ENCODE data around the gene TRIM25. TPM values are rescaled to one million over a fixed set of nuclear protein-coding genes. Genes with fewer than 3 reads are reported as not detected.

Gene TRIM25, protein sequence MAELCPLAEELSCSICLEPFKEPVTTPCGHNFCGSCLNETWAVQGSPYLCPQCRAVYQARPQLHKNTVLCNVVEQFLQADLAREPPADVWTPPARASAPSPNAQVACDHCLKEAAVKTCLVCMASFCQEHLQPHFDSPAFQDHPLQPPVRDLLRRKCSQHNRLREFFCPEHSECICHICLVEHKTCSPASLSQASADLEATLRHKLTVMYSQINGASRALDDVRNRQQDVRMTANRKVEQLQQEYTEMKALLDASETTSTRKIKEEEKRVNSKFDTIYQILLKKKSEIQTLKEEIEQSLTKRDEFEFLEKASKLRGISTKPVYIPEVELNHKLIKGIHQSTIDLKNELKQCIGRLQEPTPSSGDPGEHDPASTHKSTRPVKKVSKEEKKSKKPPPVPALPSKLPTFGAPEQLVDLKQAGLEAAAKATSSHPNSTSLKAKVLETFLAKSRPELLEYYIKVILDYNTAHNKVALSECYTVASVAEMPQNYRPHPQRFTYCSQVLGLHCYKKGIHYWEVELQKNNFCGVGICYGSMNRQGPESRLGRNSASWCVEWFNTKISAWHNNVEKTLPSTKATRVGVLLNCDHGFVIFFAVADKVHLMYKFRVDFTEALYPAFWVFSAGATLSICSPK
- 19.2 TPM for polyA plus RNA-seq (2013, experiment 1 of 2)
- 18.5 TPM for polyA plus RNA-seq (2013, experiment 2 of 2)

DNA sequence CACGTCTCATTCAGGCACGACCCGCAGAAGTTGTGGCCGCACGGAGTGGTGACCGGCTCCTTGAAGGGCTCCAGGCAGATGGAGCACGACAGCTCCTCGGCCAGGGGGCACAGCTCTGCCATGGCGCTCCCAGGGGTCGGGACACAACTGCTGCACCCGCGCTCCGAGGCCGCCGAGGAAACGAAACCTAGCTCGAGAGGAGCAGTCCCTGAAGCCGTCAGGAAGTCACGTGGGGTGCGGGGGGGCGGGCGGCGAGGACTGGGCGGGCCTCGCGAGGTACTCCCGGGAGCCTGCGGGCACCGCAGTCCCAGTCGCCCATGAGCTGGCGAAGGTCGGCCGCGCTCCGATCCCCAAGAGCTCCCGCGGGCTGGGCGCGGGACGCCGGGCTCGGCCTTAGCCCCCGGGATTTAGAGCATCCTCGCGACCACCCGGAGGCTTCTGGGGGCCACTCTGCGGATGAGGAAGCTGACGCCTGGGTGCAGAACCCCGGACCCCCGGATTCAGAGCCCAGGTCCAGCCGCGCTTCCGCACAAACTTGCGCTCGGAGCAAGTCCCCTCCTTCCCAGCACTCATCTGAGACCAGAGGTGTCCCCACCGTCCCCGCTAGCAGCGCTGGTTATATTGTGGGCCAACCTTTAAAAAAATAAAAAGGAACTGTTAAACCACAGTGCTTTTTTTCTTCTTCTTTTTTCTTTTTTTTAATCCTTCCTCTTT lies at the start of gene TRIM25:
Gene TRIM25, minus strand, starts transcription at position 183 of the 714 bp plus-strand sequence. Its CDS starts 61 bp downstream, at position 122.
- Histone ChIP-seq H3K4me1 (ENCODE audit: insufficient read depth, low read length) (peaks cover 4% of the 10 kb centered on the region; the same call in 1 of the 2 replicates), H3K4me3 (ENCODE audit: low read length) (peak within 1 kb of the TSS; percentile 85), H3K9me3 (ENCODE audit: insufficient read depth, low read depth, low read length) (no peaks in the 10 kb centered on the region), H3K36me3 (ENCODE audit: insufficient read depth, low read length) (no peaks in the 10 kb centered on the region), H3K9ac (ENCODE audit: low read depth, low read length) (peak within 1 kb of the TSS; percentile 88), H3K27me3 (ENCODE audit: insufficient read depth, low read length) (peaks cover 34% of the 10 kb centered on the region), H3K27ac (ENCODE audit: low read depth, low read length) (no peak within 1 kb of the TSS)
- WGBS: under 1% methylated on average over 58 of the region's 58 CpGs

DNA sequence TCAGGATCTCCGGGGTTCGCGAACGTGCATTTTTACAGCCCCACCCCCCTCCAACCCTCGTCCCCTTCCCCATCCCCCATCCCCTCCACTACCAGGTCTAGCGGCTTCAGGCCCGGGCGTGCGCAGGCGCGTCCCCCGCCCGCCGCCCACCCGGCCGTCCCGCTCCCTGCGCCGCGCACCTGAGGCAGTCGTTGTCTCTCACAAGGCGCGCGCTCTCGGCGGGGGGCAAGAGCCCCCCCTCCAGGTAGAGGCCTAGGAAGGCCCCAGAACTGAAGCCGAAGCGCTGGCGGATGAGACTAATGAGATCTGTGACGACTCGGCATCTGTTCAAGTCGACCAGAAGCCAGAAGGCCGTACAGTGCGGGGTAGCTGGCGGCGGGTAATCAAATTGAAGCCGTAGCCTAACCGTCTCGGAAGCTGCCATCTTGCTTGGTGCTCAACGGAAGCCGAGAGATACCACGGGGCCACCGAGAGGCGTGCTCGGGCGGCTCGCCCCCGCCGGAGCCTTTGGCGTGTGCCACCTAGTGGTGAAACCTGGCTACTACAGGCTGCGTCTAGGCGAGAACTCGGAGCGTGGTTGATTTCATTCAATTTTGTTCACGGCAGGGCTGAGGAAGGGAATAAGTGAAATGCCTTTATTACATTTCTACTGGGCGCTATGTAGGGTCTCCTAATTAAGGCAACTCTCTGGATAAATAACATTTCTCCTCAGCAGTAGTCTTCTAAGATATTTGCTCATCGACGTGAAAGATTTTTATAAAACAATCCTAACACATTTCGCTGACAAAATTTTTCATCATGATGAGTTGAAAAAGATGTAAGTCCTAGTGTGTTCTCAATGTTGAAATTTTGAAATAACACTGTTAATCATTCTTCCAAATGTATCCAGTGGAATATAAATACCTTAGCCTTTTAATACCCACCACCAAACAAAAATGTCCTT lies 47.0 kb upstream of the TRIM25 start, which contains the start of gene COIL:
Gene COIL, minus strand, starts transcription at position 455 of the 943 bp plus-strand sequence. Its CDS starts 31 bp downstream, at position 424.
- peak within 1 kb of the TSS; percentile 100 for H3K27ac ChIP-seq (ENCODE audit: low read depth, low read length)
- H3K27me3 ChIP-seq (ENCODE audit: insufficient read depth, low read length): no peaks in the 10 kb centered on the region
- peak within 1 kb of the TSS; percentile 99 for H3K4me3 ChIP-seq (ENCODE audit: low read length)
- no peaks in the 10 kb centered on the region for H3K36me3 ChIP-seq (ENCODE audit: insufficient read depth, low read length)
- H3K9me3 ChIP-seq (ENCODE audit: insufficient read depth, low read depth, low read length): no peaks in the 10 kb centered on the region
- peak within 1 kb of the TSS; percentile 100 for H3K9ac ChIP-seq (ENCODE audit: low read depth, low read length)
- H3K4me1 ChIP-seq (ENCODE audit: insufficient read depth, low read length): peaks cover 4% of the 10 kb centered on the region; the same call in 1 of the 2 replicates
- WGBS: 6% methylated on average over 58 of the region's 59 CpGs

- WGBS: 97% methylated on average over 4 of the region's 5 CpGs
- Histone ChIP-seq H3K9ac (ENCODE audit: low read depth, low read length) (no peak overlapping the region), H3K27me3 (ENCODE audit: insufficient read depth, low read length) (no peaks in the 10 kb centered on the region)
Observed at GRCh38 chr17:56956992-56957391, 43.1 kb upstream of the TRIM25 start.

DNA sequence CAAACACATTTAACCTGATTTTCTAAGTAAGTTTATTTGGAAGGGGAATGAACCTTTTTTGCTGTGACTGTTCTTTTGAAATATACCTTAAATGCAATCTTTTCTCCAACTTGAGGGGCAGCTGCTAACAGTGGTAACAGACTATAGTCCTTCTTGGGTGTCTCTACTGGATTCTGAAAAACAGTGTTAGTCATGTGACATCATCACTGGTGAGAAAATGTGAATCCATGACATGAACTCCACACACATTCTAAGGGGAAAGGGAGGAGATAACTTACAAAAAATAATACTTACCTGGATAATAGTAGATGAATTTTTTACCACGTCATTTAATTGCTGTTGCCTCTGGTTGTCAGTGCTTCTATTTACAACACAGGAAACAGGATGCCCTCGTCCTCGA lies 35.7 kb upstream of the TRIM25 start:
- Histone ChIP-seq H3K9me3 (ENCODE audit: insufficient read depth, low read depth, low read length) (no peaks in the 10 kb centered on the region), H3K4me1 (ENCODE audit: insufficient read depth, low read length) (no peaks in the 10 kb centered on the region), H3K36me3 (ENCODE audit: insufficient read depth, low read length) (peaks cover 60% of the 10 kb centered on the region), H3K27ac (ENCODE audit: low read depth, low read length) (no peak overlapping the region), H3K9ac (ENCODE audit: low read depth, low read length) (no peak overlapping the region), H3K27me3 (ENCODE audit: insufficient read depth, low read length) (no peaks in the 10 kb centered on the region), H3K4me3 (ENCODE audit: low read length) (no peak overlapping the region)
- 93% methylated on average over 3 of the region's 3 CpGs for WGBS

More at GRCh38 chr17:56956992-56957391, 43.1 kb upstream of the TRIM25 start:
- Histone ChIP-seq H3K4me3 (ENCODE audit: low read length) (no peak overlapping the region), H3K27ac (ENCODE audit: low read depth, low read length) (no peak overlapping the region), H3K36me3 (ENCODE audit: insufficient read depth, low read length) (peaks cover 5% of the 10 kb centered on the region; the same call in 1 of the 2 replicates), H3K4me1 (ENCODE audit: insufficient read depth, low read length) (peaks cover 4% of the 10 kb centered on the region; the same call in 1 of the 2 replicates), H3K9me3 (ENCODE audit: insufficient read depth, low read depth, low read length) (no peaks in the 10 kb centered on the region)

DNA sequence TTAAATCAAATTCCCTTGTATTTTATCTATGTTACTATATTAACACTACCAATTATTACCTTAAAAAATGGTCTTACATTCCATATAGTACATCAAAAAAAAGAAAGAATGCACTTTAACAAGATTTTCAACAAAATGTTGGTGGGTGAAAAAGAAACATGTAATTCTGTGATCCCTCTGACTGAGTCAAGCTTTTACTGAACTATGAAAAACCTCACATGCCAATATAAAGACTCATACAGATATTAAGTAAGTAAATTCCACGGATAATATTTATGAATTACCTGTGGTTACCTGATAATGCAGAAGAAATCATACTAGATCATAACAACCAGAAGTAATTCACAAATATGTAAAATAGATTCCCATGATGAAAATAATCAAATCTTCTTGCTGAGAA lies 34.6 kb upstream of the TRIM25 start:
- H3K36me3 ChIP-seq (ENCODE audit: insufficient read depth, low read length): peaks cover 67% of the 10 kb centered on the region
- no CpG with 5 or more reads among the region's 1 CpG for WGBS

DNA sequence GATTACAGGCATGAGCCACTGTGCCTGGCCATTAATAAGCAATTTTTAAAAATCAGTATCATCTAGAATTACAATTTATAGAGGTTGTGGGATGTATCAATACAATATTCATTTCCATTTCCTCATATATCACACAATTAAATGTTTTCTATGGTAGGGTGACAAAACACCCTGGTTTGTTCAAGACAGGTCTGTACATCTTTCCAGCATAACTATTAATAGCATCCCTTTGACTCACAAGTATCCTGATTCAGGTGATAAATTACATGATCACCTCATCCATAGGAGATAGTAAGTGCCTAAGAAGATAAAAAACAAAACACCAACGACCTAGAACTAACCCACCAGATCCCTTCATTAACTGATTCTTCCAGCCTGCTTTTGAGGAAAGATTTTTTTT lies 33.9 kb upstream of the TRIM25 start:
- H3K36me3 ChIP-seq (ENCODE audit: insufficient read depth, low read length): peaks cover 72% of the 10 kb centered on the region
- 80% methylated on average over 1 of the region's 1 CpG for WGBS

More for the DNA sequence above, 34.6 kb upstream of the TRIM25 start:
- H3K9me3 ChIP-seq (ENCODE audit: insufficient read depth, low read depth, low read length): no peaks in the 10 kb centered on the region
- H3K27ac ChIP-seq (ENCODE audit: low read depth, low read length): no peak overlapping the region
- no peak overlapping the region for H3K9ac ChIP-seq (ENCODE audit: low read depth, low read length)
- H3K4me1 ChIP-seq (ENCODE audit: insufficient read depth, low read length): no peaks in the 10 kb centered on the region
- H3K4me3 ChIP-seq (ENCODE audit: low read length): no peak overlapping the region
- no peaks in the 10 kb centered on the region for H3K27me3 ChIP-seq (ENCODE audit: insufficient read depth, low read length)

GRCh38 chr17:56945938-56946505 lies 32.2 kb upstream of the TRIM25 start:
- Histone ChIP-seq H3K27ac (ENCODE audit: low read depth, low read length) (no peak overlapping the region), H3K9me3 (ENCODE audit: insufficient read depth, low read depth, low read length) (no peaks in the 10 kb centered on the region), H3K4me1 (ENCODE audit: insufficient read depth, low read length) (no peaks in the 10 kb centered on the region), H3K36me3 (ENCODE audit: insufficient read depth, low read length) (peaks cover 87% of the 10 kb centered on the region), H3K27me3 (ENCODE audit: insufficient read depth, low read length) (no peaks in the 10 kb centered on the region), H3K4me3 (ENCODE audit: low read length) (no peak overlapping the region), H3K9ac (ENCODE audit: low read depth, low read length) (no peak overlapping the region)
- 97% methylated on average over 1 of the region's 3 CpGs for WGBS

More for the DNA sequence above, 33.9 kb upstream of the TRIM25 start:
- no peaks in the 10 kb centered on the region for H3K9me3 ChIP-seq (ENCODE audit: insufficient read depth, low read depth, low read length)
- no peak overlapping the region for H3K4me3 ChIP-seq (ENCODE audit: low read length)
- no peak overlapping the region for H3K9ac ChIP-seq (ENCODE audit: low read depth, low read length)
- no peaks in the 10 kb centered on the region for H3K27me3 ChIP-seq (ENCODE audit: insufficient read depth, low read length)
- H3K4me1 ChIP-seq (ENCODE audit: insufficient read depth, low read length): no peaks in the 10 kb centered on the region
- H3K27ac ChIP-seq (ENCODE audit: low read depth, low read length): no peak overlapping the region

- Histone ChIP-seq H3K36me3 (ENCODE audit: insufficient read depth, low read length) (peaks cover 81% of the 10 kb centered on the region), H3K4me3 (ENCODE audit: low read length) (no peak overlapping the region), H3K9ac (ENCODE audit: low read depth, low read length) (no peak overlapping the region), H3K27me3 (ENCODE audit: insufficient read depth, low read length) (no peaks in the 10 kb centered on the region), H3K27ac (ENCODE audit: low read depth, low read length) (no peak overlapping the region), H3K9me3 (ENCODE audit: insufficient read depth, low read depth, low read length) (no peaks in the 10 kb centered on the region), H3K4me1 (ENCODE audit: insufficient read depth, low read length) (no peaks in the 10 kb centered on the region)
- WGBS: 94% methylated on average over 10 of the region's 10 CpGs
Observed at GRCh38 chr17:56943505-56944125, 29.8 kb upstream of the TRIM25 start.

- 79% methylated on average over 11 of the region's 11 CpGs for WGBS
- no peak overlapping the region for H3K27ac ChIP-seq (ENCODE audit: low read depth, low read length)
- H3K27me3 ChIP-seq (ENCODE audit: insufficient read depth, low read length): no peaks in the 10 kb centered on the region
- H3K9me3 ChIP-seq (ENCODE audit: insufficient read depth, low read depth, low read length): no peaks in the 10 kb centered on the region
- no peak overlapping the region for H3K4me3 ChIP-seq (ENCODE audit: low read length)
- H3K4me1 ChIP-seq (ENCODE audit: insufficient read depth, low read length): no peaks in the 10 kb centered on the region
- H3K9ac ChIP-seq (ENCODE audit: low read depth, low read length): no peak overlapping the region
- H3K36me3 ChIP-seq (ENCODE audit: insufficient read depth, low read length): peaks cover 81% of the 10 kb centered on the region
Observed at GRCh38 chr17:56939869-56940484, 26.1 kb upstream of the TRIM25 start.
